LNCAP (cell line): ENCODE data around the gene LAMA5.

Experiments
- TF ChIP-seq, protein P1 (sequence below): fragments of 450-650 bp; IDR thresholded peaks from 2 replicates; pipeline ENCODE4 v1.5.1; 2017; ENCODE audit warnings: mild to moderate bottlenecking

LAMA5 gene

DNA sequence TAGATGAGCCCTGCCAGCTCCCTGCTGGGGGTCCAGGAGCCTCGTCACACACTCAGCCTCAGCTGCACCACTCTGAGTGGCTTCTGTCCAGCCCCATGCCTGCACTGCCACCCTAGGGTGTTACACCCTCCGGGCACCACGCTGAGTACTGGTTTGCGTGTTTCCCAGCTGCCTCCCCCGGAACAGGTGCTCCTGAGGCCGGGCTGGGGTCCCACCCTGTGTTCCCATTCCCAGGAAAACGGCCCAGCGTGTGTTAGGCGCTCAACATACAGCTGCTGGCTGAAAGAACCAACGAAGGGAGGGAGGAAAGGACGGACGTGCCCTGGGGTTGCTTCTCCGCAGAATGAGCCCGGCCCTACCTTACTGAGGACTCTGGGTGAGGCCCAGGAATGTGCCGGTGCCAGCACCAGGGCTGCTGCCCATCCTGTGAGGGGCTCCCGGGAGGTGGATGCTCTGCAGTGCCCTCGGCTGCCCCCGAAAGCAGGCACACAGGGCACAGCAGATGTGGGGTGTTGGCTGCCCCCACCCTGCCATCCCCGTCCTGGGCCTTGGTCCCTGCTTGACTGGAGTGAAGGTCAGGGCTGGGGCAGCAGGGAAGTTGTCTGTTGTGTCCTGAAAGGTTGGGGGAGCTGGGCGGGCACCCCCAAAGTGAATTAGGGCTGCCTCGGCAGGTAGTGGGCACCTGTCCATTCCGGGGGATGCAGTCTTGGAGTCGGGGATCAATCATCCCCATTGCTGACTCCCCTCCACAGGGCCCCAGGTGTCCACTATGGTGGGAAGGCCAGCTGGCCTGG is 16.3 kb downstream of the LAMA5 start:
- TF ChIP-seq, protein P1, sequence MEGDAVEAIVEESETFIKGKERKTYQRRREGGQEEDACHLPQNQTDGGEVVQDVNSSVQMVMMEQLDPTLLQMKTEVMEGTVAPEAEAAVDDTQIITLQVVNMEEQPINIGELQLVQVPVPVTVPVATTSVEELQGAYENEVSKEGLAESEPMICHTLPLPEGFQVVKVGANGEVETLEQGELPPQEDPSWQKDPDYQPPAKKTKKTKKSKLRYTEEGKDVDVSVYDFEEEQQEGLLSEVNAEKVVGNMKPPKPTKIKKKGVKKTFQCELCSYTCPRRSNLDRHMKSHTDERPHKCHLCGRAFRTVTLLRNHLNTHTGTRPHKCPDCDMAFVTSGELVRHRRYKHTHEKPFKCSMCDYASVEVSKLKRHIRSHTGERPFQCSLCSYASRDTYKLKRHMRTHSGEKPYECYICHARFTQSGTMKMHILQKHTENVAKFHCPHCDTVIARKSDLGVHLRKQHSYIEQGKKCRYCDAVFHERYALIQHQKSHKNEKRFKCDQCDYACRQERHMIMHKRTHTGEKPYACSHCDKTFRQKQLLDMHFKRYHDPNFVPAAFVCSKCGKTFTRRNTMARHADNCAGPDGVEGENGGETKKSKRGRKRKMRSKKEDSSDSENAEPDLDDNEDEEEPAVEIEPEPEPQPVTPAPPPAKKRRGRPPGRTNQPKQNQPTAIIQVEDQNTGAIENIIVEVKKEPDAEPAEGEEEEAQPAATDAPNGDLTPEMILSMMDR: no peak

DNA sequence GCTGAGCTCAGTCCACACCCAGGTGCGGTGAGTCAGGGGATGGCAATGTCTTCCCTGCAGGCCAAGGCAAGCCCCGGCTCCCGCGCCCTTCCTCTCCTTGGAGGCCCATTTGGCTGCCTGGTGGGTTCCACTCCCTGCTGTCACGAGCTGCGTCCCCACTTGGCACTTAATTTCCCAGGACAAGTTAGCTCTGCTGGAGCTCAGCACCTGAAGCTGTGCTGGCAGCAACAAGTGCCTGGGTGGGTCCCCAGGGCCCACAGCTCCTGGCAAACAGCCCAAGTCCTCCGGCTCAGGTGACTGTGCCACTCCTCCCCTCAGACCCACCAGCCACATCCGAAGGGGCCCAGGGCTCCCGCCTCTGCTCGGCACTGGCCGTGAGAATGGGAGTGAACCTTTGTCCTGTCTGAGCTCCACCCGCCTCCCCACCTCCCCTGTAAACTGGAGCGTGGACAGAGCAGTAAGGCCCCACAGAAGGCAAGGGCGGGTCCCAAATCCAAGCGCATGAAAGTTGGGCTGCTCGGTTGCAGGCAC is 16.9 kb downstream of the LAMA5 start:
- TF ChIP-seq, protein P1: no peak

DNA sequence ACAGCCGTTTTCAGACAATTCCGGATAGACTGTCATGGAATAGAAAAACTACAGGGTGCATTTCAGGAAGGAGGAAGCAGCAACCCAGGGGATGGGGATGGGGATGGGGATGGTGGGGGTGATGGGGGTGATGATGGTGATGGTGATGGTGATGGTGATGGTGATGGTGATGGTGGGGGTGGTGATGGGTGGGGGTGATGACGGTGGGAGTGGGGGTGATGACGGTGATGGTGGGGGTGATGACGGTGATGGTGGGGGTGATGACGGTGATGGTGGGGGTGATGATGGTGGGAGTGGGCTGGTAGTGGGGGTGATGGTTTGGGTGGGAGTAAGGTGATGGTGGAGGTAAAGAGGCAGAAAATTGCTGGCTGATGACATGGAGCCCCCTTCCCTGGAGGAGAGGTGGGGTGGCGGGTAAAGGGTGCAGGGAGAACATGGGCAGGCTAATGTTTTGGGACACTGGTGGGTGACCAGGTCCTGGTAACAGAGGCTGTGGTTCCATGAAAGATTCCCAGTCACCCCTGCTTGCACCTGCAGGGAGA is 17.5 kb downstream of the LAMA5 start:
- TF ChIP-seq, protein P1: no peak

DNA sequence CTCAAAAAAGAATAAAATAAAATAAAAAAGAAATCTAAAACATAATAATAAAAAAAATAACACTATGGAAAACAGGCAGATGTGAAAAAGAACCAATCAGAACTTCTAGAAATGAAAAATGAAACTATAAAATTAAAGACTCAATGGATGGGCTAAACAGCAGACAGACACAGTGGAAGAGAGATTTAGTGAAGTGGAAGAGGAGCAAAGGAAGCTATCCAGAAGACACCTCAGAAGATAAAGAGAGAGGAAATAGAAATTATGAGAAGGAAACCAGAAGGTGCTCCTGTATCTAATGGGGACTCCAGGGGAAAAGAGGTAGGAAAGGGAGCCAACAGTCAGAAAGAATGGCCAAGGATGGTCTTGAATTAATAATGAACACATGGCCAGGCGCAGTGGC is 18.5 kb downstream of the LAMA5 start:
- TF ChIP-seq, protein P1: no peak

DNA sequence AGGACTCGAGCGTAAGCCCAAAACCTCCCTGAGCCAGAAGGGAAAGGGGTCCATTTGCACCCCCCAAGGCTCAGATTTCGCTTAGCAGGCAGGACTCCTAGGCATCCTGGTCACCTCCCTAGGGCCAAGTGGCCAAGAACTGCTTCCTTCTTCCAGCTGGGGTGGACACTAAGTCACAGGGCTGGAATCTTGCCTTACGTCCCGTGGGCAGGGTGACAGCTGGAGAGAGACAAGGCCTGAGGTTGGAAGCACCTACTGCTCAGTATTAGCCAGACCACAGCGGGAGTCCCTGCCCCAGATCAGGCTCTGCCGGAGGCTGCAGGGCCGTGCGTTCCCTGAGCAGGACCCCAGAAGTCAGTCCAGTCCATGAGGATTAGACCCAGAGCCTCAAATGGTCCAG is 19.7 kb downstream of the LAMA5 start:
- TF ChIP-seq, protein P1: no peak

DNA sequence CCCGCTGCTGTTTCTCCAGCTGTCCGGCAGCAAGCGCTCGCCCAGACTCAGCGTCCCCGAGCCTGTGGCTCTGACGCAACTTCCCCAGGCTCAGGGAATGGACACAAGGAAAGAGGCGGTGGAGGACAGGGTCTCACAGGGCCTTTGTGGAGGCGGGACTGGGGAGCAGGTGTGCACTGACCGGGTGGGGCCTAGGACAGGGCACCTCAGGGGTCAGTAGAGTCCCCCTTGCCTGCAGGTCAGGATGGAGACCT is 20.0 kb downstream of the LAMA5 start:
- TF ChIP-seq, protein P1: no peak

DNA sequence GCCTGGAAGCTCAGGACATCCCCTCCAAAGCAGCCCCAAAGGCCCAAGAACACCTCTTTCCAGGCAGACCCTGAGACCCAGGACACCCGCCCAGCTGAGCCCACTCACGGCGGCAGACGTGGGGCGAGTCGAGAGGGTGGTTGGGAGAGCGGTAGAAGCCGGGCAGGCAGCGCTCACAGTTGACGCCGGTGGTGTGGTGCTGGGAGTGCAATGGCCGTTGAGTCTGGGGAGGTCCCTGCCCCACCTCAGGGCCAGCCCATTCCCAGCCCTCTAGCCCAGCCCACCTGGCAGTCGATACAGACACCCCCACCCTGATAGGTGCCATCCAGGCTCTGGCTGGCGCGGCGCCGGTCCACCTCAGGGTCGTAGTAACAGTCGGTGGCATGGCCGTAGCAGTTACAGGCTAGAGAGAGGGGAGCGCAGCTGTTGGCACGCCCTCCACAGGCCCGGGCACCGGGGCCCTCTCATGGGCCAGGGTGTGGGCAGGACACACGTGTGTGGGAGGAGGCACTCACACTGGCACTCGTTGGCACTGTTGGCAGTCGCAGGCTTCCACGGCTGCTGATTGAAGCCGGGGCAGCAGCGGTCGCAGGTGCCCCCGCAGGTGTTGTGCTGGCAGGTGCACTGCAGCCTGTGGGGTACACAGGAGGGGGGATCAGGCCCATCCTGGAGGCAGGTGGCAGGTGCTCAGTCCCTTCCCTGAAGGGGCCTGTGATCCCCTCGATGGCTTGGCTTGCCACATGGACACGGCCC is 20.5 kb downstream of the LAMA5 start:
- TF ChIP-seq, protein P1: no peak
